MCF 10A (cell line): ENCODE measurements around the gene LPA. TPM values are rescaled to one million over a fixed set of nuclear protein-coding genes. Genes with fewer than 3 reads are reported as not detected.
"Not testable (repeated sequence)": the region's sequence is repeated elsewhere in the genome, so short reads cannot be mapped to it uniquely, and the experiment has no call there.

ENCODE experiments used
- BruUV-seq: library from RNA; stranded (reverse); fragments of 400-500 nt; replicated peaks from 2 replicates; lab custom pipeline; 2021; lab: Mats Ljungman, UMichigan
- CTCF ChIA-PET: fragments of 300-600 bp; sonication (Branson Sonifier 250); formaldehyde crosslinking; extraction: SDS; loops from one replicate; lab custom pipeline; 2021; ENCODE audit warnings: antibody characterized with exemption, inconsistent platforms; lab: Yijun Ruan, JAX
- POLR2A ChIA-PET: fragments of 300-600, 350-650 bp; sonication (Branson Sonifier 250); formaldehyde crosslinking; extraction: SDS; loops from one replicate; lab custom pipeline; 2020; ENCODE audit warnings: antibody characterized with exemption, inconsistent platforms; lab: Yijun Ruan, JAX
- DNase-seq: peaks from one replicate; pipeline ENCODE4 v3.0.0-alpha.2; 2018; ENCODE audit not compliant: unreplicated experiment
- H3K27ac Mint-ChIP-seq: one replicate; pipeline ENCODE4 v1.8.0; 2022; ENCODE audit warnings: mild to moderate bottlenecking, low read depth, mixed read lengths; ENCODE audit not compliant: unreplicated experiment
- H3K27me3 Mint-ChIP-seq: one replicate; pipeline ENCODE4 v1.8.0; 2022; ENCODE audit warnings: mixed read lengths; ENCODE audit not compliant: insufficient read depth, unreplicated experiment
- H3K36me3 Mint-ChIP-seq: one replicate; pipeline ENCODE4 v1.8.0; 2022; ENCODE audit warnings: mild to moderate bottlenecking, moderate library complexity, mixed read lengths; ENCODE audit not compliant: insufficient read depth, unreplicated experiment
- H3K4me1 Mint-ChIP-seq: one replicate; pipeline ENCODE4 v1.8.0; 2022; ENCODE audit warnings: mixed read lengths; ENCODE audit not compliant: insufficient read depth, unreplicated experiment
- H3K4me3 Mint-ChIP-seq: one replicate; pipeline ENCODE4 v1.8.0; 2022; ENCODE audit warnings: mild to moderate bottlenecking, moderate library complexity, mixed read lengths; ENCODE audit not compliant: unreplicated experiment
- H3K9me3 Mint-ChIP-seq: one replicate; pipeline ENCODE4 v1.8.0; 2022; ENCODE audit warnings: mixed read lengths; ENCODE audit not compliant: unreplicated experiment
- CTCF ChIP-seq: fragments of 200-600 bp; IDR thresholded peaks from one replicate; pipeline ENCODE4 v1.8.0; 2022; ENCODE audit warnings: antibody characterized with exemption, mild to moderate bottlenecking; ENCODE audit not compliant: unreplicated experiment
- intact Hi-C: fragments of 100-400 bp; cut with micrococcal nuclease; formaldehyde crosslinking; loops from 2 replicates; pipeline ENCODE4 v1.14.1; 2022
- total RNA-seq: library from RNA; stranded (reverse); gene quantifications from 2 replicates; pipeline ENCODE4 v1.2.3, GENCODE V29; 2022

The LPA gene
- total RNA-seq, 1 experiment from 2014 or later = not detected

DNA sequence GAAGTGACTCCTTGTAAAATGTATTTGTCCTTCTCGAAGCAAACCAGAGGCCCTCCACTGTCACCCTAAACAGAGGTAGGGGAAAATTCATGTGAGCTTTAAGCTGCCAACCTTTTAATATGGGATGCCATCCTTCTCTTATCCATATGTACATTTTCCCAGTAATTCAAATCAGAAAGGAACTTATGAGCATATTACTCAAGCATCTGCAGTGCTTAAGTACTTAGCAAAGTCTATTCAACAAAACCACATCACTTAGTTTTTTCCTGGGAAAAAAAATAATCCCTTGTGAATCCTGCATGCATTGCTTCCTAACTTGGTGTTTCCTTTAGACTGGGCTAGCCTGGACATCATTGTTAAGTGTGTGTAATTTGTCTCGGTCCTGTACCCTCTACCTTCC, 132.2 kb downstream of the LPA start:
- no peak overlapping the region for H3K4me3 Mint-ChIP-seq
- no peaks in the 10 kb centered on the region for H3K27me3 Mint-ChIP-seq
- intact Hi-C loops = no loop called here
- peaks cover 7% of the 10 kb centered on the region for H3K9me3 Mint-ChIP-seq
- CTCF ChIA-PET = interaction anchor here (0.7 to 4.8 kb wide), 3 partner anchors 11 to 443 kb away, joined by 3 to 93 read pairs (median 25); no protein-coding TSS in a partner anchor
- no peak overlapping the region for H3K27ac Mint-ChIP-seq
- POLR2A ChIA-PET = no interaction called here
- H3K4me1 Mint-ChIP-seq = no peaks in the 10 kb centered on the region
- TF ChIP-seq CTCF = no peak
- DNase-seq = no peak
- no peaks in the 10 kb centered on the region for H3K36me3 Mint-ChIP-seq
- no TSS peak for BruUV-seq

GRCh38 chr6:160529524-160529923, 134.6 kb downstream of the LPA start:
- POLR2A ChIA-PET = not testable (repeated sequence)

DNA sequence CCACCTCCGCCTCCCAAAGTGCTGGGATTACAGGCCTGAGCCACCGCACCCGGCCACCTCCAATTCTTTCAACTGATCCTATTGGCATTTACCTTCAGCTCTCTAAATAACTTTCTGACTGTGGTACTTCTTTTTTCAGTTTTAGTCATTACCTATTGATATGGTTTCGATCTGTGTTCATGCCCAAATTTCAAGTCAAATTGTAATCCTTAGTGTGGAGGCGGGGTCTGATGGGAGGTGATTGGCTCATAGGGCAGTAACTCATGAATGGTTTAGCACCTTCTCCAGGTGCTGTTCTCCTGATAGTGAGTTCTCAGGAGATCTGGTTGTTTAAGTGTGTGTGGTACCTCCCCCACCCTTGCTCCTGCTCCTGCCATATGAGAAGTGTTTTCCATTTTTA, 140.9 kb downstream of the LPA start:
- Mint-ChIP-seq H3K9me3 (no peaks in the 10 kb centered on the region), H3K27ac (no peak overlapping the region), H3K4me3 (no peak overlapping the region), H3K36me3 (no peaks in the 10 kb centered on the region), H3K4me1 (peaks cover 10% of the 10 kb centered on the region), H3K27me3 (no peaks in the 10 kb centered on the region)
- POLR2A ChIA-PET = no interaction called here
- no TSS peak for BruUV-seq
- no peak for TF ChIP-seq CTCF
- CTCF ChIA-PET = interaction anchor here (0.6 to 6.8 kb wide), 3 partner anchors 10 to 343 kb away, joined by 3 to 93 read pairs (median 3); no protein-coding TSS in a partner anchor
- DNase-seq = no peak
- intact Hi-C loops = loop anchor here (5.0 kb wide), 1 partner anchor 849 kb away; no protein-coding TSS in a partner anchor

More at GRCh38 chr6:160529524-160529923, 134.6 kb downstream of the LPA start:
- H3K4me3 Mint-ChIP-seq, DNase-seq, H3K36me3 Mint-ChIP-seq, H3K27me3 Mint-ChIP-seq, H3K4me1 Mint-ChIP-seq, H3K9me3 Mint-ChIP-seq, BruUV-seq, H3K27ac Mint-ChIP-seq, intact Hi-C loops: not testable (repeated sequence)
- CTCF ChIA-PET = interaction anchor here (0.6 to 1.1 kb wide), 2 partner anchors 10 to 14 kb away, joined by 3 to 7 read pairs; no protein-coding TSS in a partner anchor

GRCh38 chr6:160520043-160520904, 143.8 kb downstream of the LPA start:
- DNase-seq = peak; percentile 75
- intact Hi-C loops = loop anchor here (5.0 kb wide), 1 partner anchor 852 kb away; no protein-coding TSS in a partner anchor
- TF ChIP-seq CTCF = no peak
- ChIA-PET CTCF (interaction anchor here (0.5 to 6.8 kb wide), 40 partner anchors 9 to 1361 kb away, joined by 3 to 93 read pairs (median 4); no protein-coding TSS in a partner anchor), POLR2A (interaction anchor here (0.6 to 0.9 kb wide), 3 partner anchors 13 to 304 kb away, joined by 3 to 4 read pairs (median 3); no protein-coding TSS in a partner anchor)
- H3K27me3 Mint-ChIP-seq = no peaks in the 10 kb centered on the region
- peak overlapping the region; percentile 67 for H3K27ac Mint-ChIP-seq
- no peaks in the 10 kb centered on the region for H3K36me3 Mint-ChIP-seq
- peak overlapping the region; percentile 93 for H3K4me3 Mint-ChIP-seq
- H3K4me1 Mint-ChIP-seq = peaks cover 10% of the 10 kb centered on the region
- no TSS peak for BruUV-seq
- no peaks in the 10 kb centered on the region for H3K9me3 Mint-ChIP-seq
